NOMO-1 (cell line): Measurements from ENCODE around the gene DNASE1L1.
"Not testable (repeated sequence)": the region's sequence is repeated elsewhere in the genome, so short reads cannot be mapped to it uniquely, and the experiment has no call there.

ENCODE experiments used
- DNase-seq, 2 experiments: peaks; one replicate each; lab custom pipeline; 2025; ENCODE audit not compliant: unreplicated experiment in 2 of 2; lab: John Stamatoyannopoulos, UW

The DNASE1L1 gene

GRCh38 chrX:154408659-154409221, 314 bp downstream of the DNASE1L1 start:
- DNase-seq = no peak

- DNase-seq = no peak
Measured at GRCh38 chrX:154404625-154405192, 4.3 kb downstream of the DNASE1L1 start.

GRCh38 chrX:154403858-154404257, 5.2 kb downstream of the DNASE1L1 start:
- DNase-seq = no peak

GRCh38 chrX:154403192-154403591, 5.9 kb downstream of the DNASE1L1 start:
- no peak for DNase-seq

GRCh38 chrX:154402622-154403127, 6.4 kb downstream of the DNASE1L1 start:
- no peak for DNase-seq

GRCh38 chrX:154401918-154402621, 7.0 kb downstream of the DNASE1L1 start:
- DNase-seq = no peak

GRCh38 chrX:154401045-154401799, 7.8 kb downstream of the DNASE1L1 start:
- no peak for DNase-seq

- DNase-seq = not testable (repeated sequence)
Measured at GRCh38 chrX:154400369-154400817, 8.7 kb downstream of the DNASE1L1 start.

GRCh38 chrX:154399527-154400368, 9.3 kb downstream of the DNASE1L1 start:
- no peak for DNase-seq

- DNase-seq = peak; percentile 65 to 71
Measured at GRCh38 chrX:154398668-154399526, 10.2 kb downstream of the DNASE1L1 start.

GRCh38 chrX:154397888-154398667, 11.0 kb downstream of the DNASE1L1 start, which contains the start of gene RPL10:
TSS of gene RPL10 (plus strand) at chrX:154398377. CDS start at chrX:154398520, 143 bp downstream.
- peak; percentile 88 to 96 for DNase-seq

GRCh38 chrX:154396973-154397887, 11.8 kb downstream of the DNASE1L1 start:
- peak; percentile 40 to 41 for DNase-seq

GRCh38 chrX:154396363-154396762, 12.7 kb downstream of the DNASE1L1 start:
- not testable (repeated sequence) for DNase-seq

GRCh38 chrX:154389812-154390747, 19.0 kb downstream of the DNASE1L1 start:
- DNase-seq = not testable (repeated sequence)

GRCh38 chrX:154388649-154389048, 20.4 kb downstream of the DNASE1L1 start:
- not testable (repeated sequence) for DNase-seq

- not testable (repeated sequence) for DNase-seq
Measured at GRCh38 chrX:154388094-154388493, 21.0 kb downstream of the DNASE1L1 start.
